PC-9 (cell line): ENCODE results near the gene BIK. TPM values are rescaled to one million over a fixed set of nuclear protein-coding genes. Genes with fewer than 3 reads are reported as not detected.

ENCODE experiments used
- BruUV-seq: library from RNA; stranded (reverse); fragments of 400-500 nt; replicated peaks from 2 replicates; lab custom pipeline; 2021; lab: Mats Ljungman, UMichigan
- CTCF ChIA-PET: fragments of 300-600 bp; sonication (Branson Sonifier 250); formaldehyde crosslinking; loops from one replicate; lab custom pipeline; 2022; ENCODE audit warnings: antibody characterized with exemption; lab: Charles Lee
- POLR2A ChIA-PET: fragments of 300-600 bp; sonication (Branson Sonifier 250); formaldehyde crosslinking; loops from one replicate; lab custom pipeline; 2022; ENCODE audit warnings: antibody characterized with exemption; ENCODE audit not compliant: unreplicated experiment; lab: Charles Lee
- DNase-seq, 2 experiments: peaks; one replicate each; pipeline versions ENCODE4 v3.0.0 to v3.0.0-alpha.2; 2015 to 2022; ENCODE audit warnings: mixed read lengths in 1 of 2
- H2AFZ ChIP-seq: fragments of 200-600 bp; sonication (generic); 2 replicates; pipeline ENCODE4 v1.8.1; 2017; ENCODE audit warnings: antibody characterized with exemption
- H3F3A ChIP-seq: fragments of 200-600 bp; sonication (generic); 2 replicates; pipeline ENCODE4 v1.8.1; 2017; ENCODE audit warnings: antibody characterized with exemption, mild to moderate bottlenecking, low read depth; ENCODE audit not compliant: insufficient read depth
- H3K27ac ChIP-seq: fragments of 200-600 bp; sonication (generic); 2 replicates; pipeline ENCODE4 v1.6.1; 2016; ENCODE audit warnings: mixed run types
- H3K27me3 ChIP-seq: fragments of 200-600 bp; sonication (generic); 2 replicates; pipeline ENCODE4 v1.6.1; 2016; ENCODE audit warnings: low read depth, mixed run types; ENCODE audit not compliant: insufficient read depth
- H3K36me3 ChIP-seq: fragments of 200-600 bp; sonication (generic); 2 replicates; pipeline ENCODE4 v1.6.1; 2016; ENCODE audit warnings: low read depth, mixed run types
- H3K4me1 ChIP-seq: fragments of 200-600 bp; sonication (generic); replicated peaks from 2 replicates; pipeline ENCODE4 v1.6.1; 2016; ENCODE audit warnings: mixed run types; ENCODE audit not compliant: insufficient read depth
- H3K4me2 ChIP-seq: fragments of 200-600 bp; sonication (generic); 2 replicates; pipeline ENCODE4 v1.6.1; 2017; ENCODE audit warnings: mixed run types
- H3K4me3 ChIP-seq: fragments of 200-600 bp; sonication (generic); 2 replicates; pipeline ENCODE4 v1.6.1; 2016; ENCODE audit warnings: mixed run types
- H3K79me2 ChIP-seq: fragments of 200-600 bp; sonication (generic); 2 replicates; pipeline ENCODE4 v1.6.1; 2017; ENCODE audit warnings: low read depth, mixed run types
- H3K9me2 ChIP-seq: fragments of 200-600 bp; sonication (generic); 2 replicates; pipeline ENCODE4 v1.8.1; 2017; ENCODE audit warnings: mild to moderate bottlenecking; ENCODE audit not compliant: insufficient read depth
- H3K9me3 ChIP-seq: fragments of 200-600 bp; sonication (generic); 2 replicates; pipeline ENCODE4 v1.8.1; 2016; ENCODE audit warnings: low read depth; ENCODE audit not compliant: insufficient read depth
- H4K20me1 ChIP-seq: fragments of 200-600 bp; sonication (generic); 2 replicates; pipeline ENCODE4 v1.8.1; 2017; ENCODE audit not compliant: insufficient read depth
- EZH2 ChIP-seq: fragments of 200-600 bp; sonication (generic); IDR thresholded peaks from 2 replicates; pipeline ENCODE4 v1.8.0; 2017; ENCODE audit warnings: antibody characterized with exemption, low read depth
- intact Hi-C: fragments of 100-400 bp; cut with micrococcal nuclease; formaldehyde crosslinking; loops from one replicate; pipeline ENCODE4 v1.10.0; 2022; ENCODE audit not compliant: unreplicated experiment
- total RNA-seq: library from RNA; stranded (reverse); gene quantifications from 2 replicates; pipeline ENCODE4 v1.2.3, GENCODE V29; 2021
- TF ChIP-seq, protein P1 (sequence below): fragments of 200-600 bp; sonication (generic); conservative IDR thresholded peaks from 2 replicates; pipeline ENCODE4 v1.6.1; 2017; ENCODE audit warnings: mixed run types, antibody characterized with exemption, mild to moderate bottlenecking, moderate library complexity

BIK gene
- total RNA-seq, 1 experiment from 2014 or later, result 10.6 TPM

DNA sequence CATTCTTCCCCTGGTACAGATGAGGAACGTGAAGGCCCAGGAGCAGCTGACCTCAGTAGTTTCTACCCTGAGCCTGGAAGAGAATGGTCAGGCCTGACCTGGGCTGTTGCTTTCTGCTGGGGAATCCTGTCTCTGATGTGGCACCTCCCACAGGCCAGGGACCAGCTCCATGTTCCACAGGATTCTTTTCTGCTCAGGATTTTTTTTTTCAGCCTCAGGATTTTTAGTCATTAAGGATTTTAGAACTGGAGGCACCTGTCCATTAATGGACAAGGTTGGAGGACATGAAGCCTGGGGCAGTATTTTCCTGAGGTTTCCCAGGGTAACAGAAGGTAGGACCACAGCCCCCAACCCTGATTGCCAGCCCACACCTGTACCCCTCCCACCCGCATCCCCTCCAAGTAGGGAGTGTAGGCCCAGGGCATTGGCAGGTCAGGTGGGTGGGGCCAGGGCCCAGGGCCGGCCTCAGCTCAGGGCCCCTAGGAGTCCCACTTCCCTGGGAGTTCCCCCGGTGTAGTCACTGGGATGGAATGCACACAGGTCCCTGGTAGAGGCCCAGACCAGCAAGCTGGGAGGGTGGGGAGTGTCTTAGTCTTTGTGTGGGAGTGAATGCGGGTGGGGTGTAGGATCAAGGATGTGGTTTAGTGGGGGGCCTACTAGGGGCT, 16.1 kb downstream of the BIK start:
- Histone ChIP-seq H3K9me3 (no peaks in the 10 kb centered on the region), H3K36me3 (peaks cover 2% of the 10 kb centered on the region; the same call in 1 of the 2 replicates), H4K20me1 (peaks cover 12% of the 10 kb centered on the region; the same call in 1 of the 2 replicates), H3K79me2 (no peaks in the 10 kb centered on the region; the same call in 1 of the 2 replicates), H3F3A (peaks cover 54% of the 10 kb centered on the region), H3K4me3 (peak overlapping the region; percentile 10; the same call in 1 of the 2 replicates), H3K9me2 (no peaks in the 10 kb centered on the region), H3K4me1 (peaks cover 46% of the 10 kb centered on the region), H3K4me2 (peak overlapping the region; percentile 73), H3K27me3 (no peaks in the 10 kb centered on the region), H2AFZ (no peak overlapping the region), H3K27ac (peak overlapping the region; percentile 92)
- DNase-seq, result peak; percentile 89 to 93
- intact Hi-C loops, result loop anchor here (1.0 to 10.0 kb wide), 4 partner anchors 32 to 263 kb away; no protein-coding TSS in a partner anchor
- no peak for TF ChIP-seq EZH2
- TF ChIP-seq, protein P1, sequence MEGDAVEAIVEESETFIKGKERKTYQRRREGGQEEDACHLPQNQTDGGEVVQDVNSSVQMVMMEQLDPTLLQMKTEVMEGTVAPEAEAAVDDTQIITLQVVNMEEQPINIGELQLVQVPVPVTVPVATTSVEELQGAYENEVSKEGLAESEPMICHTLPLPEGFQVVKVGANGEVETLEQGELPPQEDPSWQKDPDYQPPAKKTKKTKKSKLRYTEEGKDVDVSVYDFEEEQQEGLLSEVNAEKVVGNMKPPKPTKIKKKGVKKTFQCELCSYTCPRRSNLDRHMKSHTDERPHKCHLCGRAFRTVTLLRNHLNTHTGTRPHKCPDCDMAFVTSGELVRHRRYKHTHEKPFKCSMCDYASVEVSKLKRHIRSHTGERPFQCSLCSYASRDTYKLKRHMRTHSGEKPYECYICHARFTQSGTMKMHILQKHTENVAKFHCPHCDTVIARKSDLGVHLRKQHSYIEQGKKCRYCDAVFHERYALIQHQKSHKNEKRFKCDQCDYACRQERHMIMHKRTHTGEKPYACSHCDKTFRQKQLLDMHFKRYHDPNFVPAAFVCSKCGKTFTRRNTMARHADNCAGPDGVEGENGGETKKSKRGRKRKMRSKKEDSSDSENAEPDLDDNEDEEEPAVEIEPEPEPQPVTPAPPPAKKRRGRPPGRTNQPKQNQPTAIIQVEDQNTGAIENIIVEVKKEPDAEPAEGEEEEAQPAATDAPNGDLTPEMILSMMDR, result no peak
- CTCF ChIA-PET, result interaction anchor here (0.7 kb wide), 4 partner anchors 29 to 464 kb away, joined by 3 to 9 read pairs (median 6); no protein-coding TSS in a partner anchor
- no TSS peak for BruUV-seq
- POLR2A ChIA-PET, result interaction anchor here (0.5 to 0.7 kb wide), 7 partner anchors 16 to 111 kb away, joined by 3 to 20 read pairs (median 5); partner anchors contain the start of genes BIK and TSPO

DNA sequence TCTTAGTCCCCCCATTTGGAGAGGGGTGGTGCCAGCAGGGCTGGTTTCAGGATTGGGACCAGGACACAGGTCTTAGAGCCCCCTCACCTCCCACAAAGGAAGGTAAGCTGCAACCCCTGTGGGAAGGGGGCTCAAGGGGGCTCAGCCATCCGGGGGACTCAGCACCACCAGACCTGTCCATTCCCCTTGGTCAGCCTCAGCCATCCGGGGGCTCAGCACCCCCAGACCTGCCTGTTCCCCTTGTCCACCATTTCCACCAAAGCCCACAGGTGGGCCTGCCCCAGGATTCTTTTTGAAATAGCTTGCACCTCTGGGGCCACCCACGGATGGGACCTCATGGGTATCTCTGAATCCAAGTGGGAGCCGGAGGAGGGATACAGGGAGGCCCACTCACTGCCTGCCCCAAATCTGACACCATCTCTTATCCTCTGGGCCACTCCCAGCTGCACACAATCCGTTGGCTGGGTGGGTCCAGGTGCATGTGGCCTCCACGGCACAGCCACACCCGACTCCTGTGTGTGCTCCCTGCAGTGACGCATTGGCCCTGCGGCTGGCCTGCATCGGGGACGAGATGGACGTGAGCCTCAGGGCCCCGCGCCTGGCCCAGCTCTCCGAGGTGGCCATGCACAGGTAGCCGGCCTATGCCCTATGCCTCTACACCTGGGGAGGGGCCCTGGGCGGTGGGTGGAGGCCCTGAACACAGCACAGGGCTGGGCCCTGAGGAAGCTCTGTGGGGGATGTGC, 16.8 kb downstream of the BIK start:
- intact Hi-C loops, result loop anchor here (1.0 to 10.0 kb wide), 4 partner anchors 33 to 264 kb away; no protein-coding TSS in a partner anchor
- TF ChIP-seq, protein P1, result no peak
- TF ChIP-seq EZH2, result no peak

DNA sequence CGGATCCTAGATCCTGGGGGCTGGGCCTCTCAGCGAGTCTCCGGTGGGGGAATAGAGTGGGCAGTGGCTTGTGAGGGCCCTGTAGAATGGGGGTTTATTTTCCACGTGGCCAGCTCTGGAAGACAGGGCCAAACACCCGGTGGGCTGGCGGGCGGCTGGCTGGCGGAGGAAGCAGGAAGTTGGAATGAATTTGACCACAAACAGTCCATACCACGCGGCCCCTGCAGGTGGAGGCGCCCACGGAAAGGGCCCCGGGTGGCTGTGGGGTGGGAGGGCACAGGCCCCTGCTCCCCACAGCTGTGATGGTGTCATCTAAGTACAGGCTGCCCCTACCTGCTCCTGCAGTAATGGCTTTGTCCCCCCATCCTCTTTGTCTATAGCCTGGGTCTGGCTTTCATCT, 17.6 kb downstream of the BIK start:
- ChIA-PET CTCF (no interaction called here), POLR2A (interaction anchor here (0.6 kb wide), 1 partner anchor 266 kb away, joined by 3 read pairs; no protein-coding TSS in a partner anchor)
- no peak for TF ChIP-seq EZH2
- TF ChIP-seq, protein P1, result no peak
- Histone ChIP-seq H3K36me3 (peaks cover 10% of the 10 kb centered on the region; the same call in 1 of the 2 replicates), H3K79me2 (no peaks in the 10 kb centered on the region; the same call in 1 of the 2 replicates), H3K4me2 (peak overlapping the region; percentile 73), H3F3A (peaks cover 54% of the 10 kb centered on the region), H2AFZ (no peak overlapping the region), H3K4me1 (peaks cover 46% of the 10 kb centered on the region), H3K27me3 (no peaks in the 10 kb centered on the region), H3K4me3 (peak overlapping the region; percentile 10; the same call in 1 of the 2 replicates), H3K9me3 (no peaks in the 10 kb centered on the region), H3K9me2 (no peaks in the 10 kb centered on the region), H4K20me1 (peaks cover 12% of the 10 kb centered on the region; the same call in 1 of the 2 replicates), H3K27ac (peak overlapping the region; percentile 92)
- TSS peak; percentile 46 for BruUV-seq
- intact Hi-C loops, result loop anchor here (5.0 to 10.0 kb wide), 2 partner anchors 133 to 206 kb away; no protein-coding TSS in a partner anchor
- peak; percentile 30 to 35 for DNase-seq

More for the DNA sequence above, 16.8 kb downstream of the BIK start:
- H3F3A ChIP-seq, result peaks cover 54% of the 10 kb centered on the region
- peaks cover 12% of the 10 kb centered on the region; the same call in 1 of the 2 replicates for H4K20me1 ChIP-seq
- H2AFZ ChIP-seq, result no peak overlapping the region
- H3K27me3 ChIP-seq, result no peaks in the 10 kb centered on the region
- peak overlapping the region; percentile 10; the same call in 1 of the 2 replicates for H3K4me3 ChIP-seq
- ChIA-PET CTCF (interaction anchor here (0.7 kb wide), 1 partner anchor 259 kb away, joined by 3 read pairs; no protein-coding TSS in a partner anchor), POLR2A (interaction anchor here (0.5 to 0.6 kb wide), 3 partner anchors 17 to 1419 kb away, joined by 6 to 20 read pairs (median 13); partner anchors contain the start of gene TSPO)
- H3K4me1 ChIP-seq, result peaks cover 46% of the 10 kb centered on the region
- H3K9me3 ChIP-seq, result no peaks in the 10 kb centered on the region
- DNase-seq, result peak; percentile 91 to 95
- peak overlapping the region; percentile 92 for H3K27ac ChIP-seq
- no peaks in the 10 kb centered on the region; the same call in 1 of the 2 replicates for H3K79me2 ChIP-seq
- BruUV-seq, result TSS peak; percentile 82
- peaks cover 4% of the 10 kb centered on the region; the same call in 1 of the 2 replicates for H3K36me3 ChIP-seq
- no peaks in the 10 kb centered on the region for H3K9me2 ChIP-seq
- peak overlapping the region; percentile 73 for H3K4me2 ChIP-seq
